GM06990 (cell line): ENCODE results near the gene NCDN.

Experiments
- DNase-seq: peaks from one replicate; pipeline ENCODE4 v3.0.0-alpha.2; 2011; ENCODE audit not compliant: insufficient read length; ENCODE audit errors: extremely low read depth
- H3K27me3 ChIP-seq: replicated peaks from 2 replicates; pipeline ENCODE4 v1.6.0; 2011; ENCODE audit warnings: low read length; ENCODE audit not compliant: control insufficient read depth, insufficient read depth
- H3K36me3 ChIP-seq: 2 replicates; pipeline ENCODE4 v1.5.1; 2011; ENCODE audit warnings: low read length; ENCODE audit not compliant: control insufficient read depth, insufficient read depth
- H3K4me3 ChIP-seq: replicated peaks from 2 replicates; pipeline ENCODE4 v1.5.1; 2011; ENCODE audit warnings: low read depth, mild to moderate bottlenecking, control low read depth, low read length
- CTCF ChIP-seq: IDR thresholded peaks from 2 replicates; pipeline ENCODE4 v1.5.1; 2011; ENCODE audit warnings: low read length, control low read depth, mild to moderate bottlenecking, inconsistent platforms; ENCODE audit not compliant: insufficient read depth, poor library complexity, severe bottlenecking

NCDN gene

GRCh38 chr1:35567947-35568558 lies 10.5 kb downstream of the NCDN start:
- no peaks in the 10 kb centered on the region for H3K27me3 ChIP-seq
- DNase-seq, result no peak
- H3K4me3 ChIP-seq, result no peak overlapping the region
- peaks cover 17% of the 10 kb centered on the region for H3K36me3 ChIP-seq
- no peak for TF ChIP-seq CTCF

DNA sequence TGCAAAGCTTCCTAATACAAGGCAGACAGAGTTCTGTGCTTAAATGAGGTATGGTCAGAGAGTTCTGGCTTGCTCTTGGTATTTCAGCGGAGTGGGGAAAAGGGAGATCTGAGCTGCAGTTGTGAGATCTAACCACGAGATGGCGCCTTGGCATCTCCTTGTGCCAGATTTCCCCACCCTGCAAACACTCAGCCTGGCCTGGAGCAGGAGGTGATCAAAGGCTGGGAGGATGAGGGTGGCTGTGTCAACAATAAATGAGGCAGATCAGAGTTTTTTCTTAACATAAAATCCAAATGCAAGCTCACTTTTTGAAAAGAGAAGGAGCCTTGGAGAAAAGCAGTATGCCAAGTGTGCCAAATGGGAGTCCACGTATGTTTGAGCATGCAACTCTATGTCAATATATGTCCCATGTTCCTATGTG lies 11.4 kb downstream of the NCDN start:
- Histone ChIP-seq H3K4me3 (no peak overlapping the region), H3K27me3 (no peaks in the 10 kb centered on the region), H3K36me3 (peaks cover 14% of the 10 kb centered on the region)
- peak; percentile 86 for TF ChIP-seq CTCF
- no peak for DNase-seq

GRCh38 chr1:35569936-35570335 lies 12.3 kb downstream of the NCDN start:
- DNase-seq, result no peak
- Histone ChIP-seq H3K36me3 (peaks cover 9% of the 10 kb centered on the region), H3K4me3 (no peak overlapping the region), H3K27me3 (no peaks in the 10 kb centered on the region)
- TF ChIP-seq CTCF, result no peak

DNA sequence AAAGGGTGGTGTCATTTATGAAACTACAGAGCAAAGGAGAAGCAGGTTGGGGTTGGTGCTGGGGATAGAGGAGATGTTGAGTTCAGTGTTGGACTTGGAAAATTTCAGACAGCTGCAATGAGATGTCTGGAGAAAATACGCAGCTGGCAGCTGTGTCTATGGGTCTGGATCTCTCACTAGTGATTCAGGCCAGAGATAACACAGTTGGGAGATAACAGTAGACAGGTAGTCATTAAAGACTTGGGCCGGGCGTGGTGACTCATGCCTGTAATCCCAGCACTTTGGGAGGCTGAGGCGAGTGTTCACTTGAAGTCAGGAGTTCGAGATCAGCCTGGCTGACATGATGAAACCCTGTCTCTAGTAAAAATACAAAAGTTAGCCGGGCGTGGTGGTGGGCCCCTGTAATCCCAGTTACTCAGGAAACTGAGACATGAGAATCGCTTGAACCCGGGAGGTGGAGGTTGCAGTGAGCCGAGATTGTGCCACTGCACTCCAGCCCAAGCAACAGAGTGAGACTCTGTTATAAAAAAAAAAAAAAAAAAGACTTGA lies 13.1 kb downstream of the NCDN start:
- TF ChIP-seq CTCF, result no peak
- peaks cover 6% of the 10 kb centered on the region for H3K36me3 ChIP-seq
- H3K4me3 ChIP-seq, result no peak overlapping the region
- no peak for DNase-seq
- H3K27me3 ChIP-seq, result no peaks in the 10 kb centered on the region

GRCh38 chr1:35571263-35571662 lies 13.7 kb downstream of the NCDN start:
- DNase-seq, result no peak
- no peaks in the 10 kb centered on the region for H3K27me3 ChIP-seq
- TF ChIP-seq CTCF, result no peak
- H3K36me3 ChIP-seq, result peaks cover 2% of the 10 kb centered on the region
- H3K4me3 ChIP-seq, result no peak overlapping the region
